ENCODE data around the gene PRDM11.
A peak's percentile ranks its signal among the peaks of the same experiment; 100 is the strongest.
"Not testable (repeated sequence)": the region's sequence is repeated elsewhere in the genome, so short reads cannot be mapped to it uniquely, and the experiment has no call there.

PRDM11 gene

DNA sequence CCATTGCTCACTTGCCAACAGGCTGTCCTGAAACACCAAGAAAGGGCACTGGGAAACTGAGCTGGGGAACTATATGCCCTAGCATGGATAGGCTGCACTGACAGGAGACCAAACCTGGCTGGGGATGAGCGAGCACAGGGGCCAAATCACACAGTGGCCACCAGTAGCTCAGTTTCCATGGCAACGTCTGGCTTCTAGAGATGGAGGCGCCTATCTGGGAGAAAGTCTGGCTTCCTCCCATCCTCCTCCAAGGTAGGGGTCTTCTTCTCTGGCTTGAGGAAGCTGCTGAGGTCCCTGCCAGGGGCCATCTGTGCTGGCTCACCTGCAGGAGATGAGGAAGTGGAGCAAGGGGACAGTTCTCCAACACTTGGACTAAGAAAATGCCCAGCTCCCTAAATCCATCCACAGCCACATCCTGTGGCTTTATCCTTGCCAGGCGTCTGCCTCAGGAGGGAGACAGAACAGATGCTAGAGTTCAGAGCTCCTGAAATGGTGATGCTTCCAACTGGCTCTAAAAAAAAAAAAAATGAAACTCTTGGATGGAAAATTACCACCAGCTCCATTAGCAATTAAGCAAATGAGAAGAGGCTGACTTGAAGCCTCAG is 91.4 kb downstream of the PRDM11 start:
- no peak for DNase-seq (ENCODE audit: low read depth)

DNA sequence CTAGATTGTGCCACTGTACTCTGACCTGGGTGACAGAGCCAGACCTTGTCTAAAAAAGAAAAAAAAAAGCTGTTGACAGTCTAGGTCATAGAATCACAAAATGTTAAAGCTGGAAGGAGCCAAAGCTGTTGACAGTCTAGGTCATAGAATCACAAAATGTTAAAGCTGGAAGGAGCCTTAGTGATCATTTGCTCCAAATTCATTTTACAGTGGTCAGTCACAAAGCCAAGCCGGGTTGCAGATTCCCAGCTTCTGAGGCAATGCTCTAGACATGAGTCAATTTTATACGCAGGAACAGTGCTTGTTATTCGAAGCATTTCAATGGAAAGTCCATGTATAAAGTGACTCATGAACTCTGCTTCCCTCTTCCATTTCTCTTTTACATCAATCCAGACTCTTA is 92.3 kb downstream of the PRDM11 start:
- peak; percentile 29 for DNase-seq (ENCODE audit: low read depth)

DNA sequence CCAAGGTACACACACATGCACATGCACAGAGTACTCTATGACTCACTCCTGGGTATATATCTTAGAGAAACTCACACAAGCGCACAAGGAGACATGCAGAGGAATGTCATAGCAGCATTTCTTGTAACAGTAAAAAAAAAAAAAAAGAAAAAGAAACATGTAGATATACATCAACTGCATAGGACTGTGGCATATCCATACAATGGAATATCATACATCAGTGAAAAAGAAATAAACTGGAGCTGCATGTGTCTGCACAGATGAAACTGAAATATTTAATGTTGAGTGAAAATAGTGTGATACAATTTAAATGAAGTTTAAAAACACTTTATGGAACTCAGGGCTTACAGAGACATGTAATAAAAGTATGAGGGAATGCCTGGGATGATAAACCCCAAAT is 93.3 kb downstream of the PRDM11 start:
- DNase-seq (ENCODE audit: low read depth), result no peak

DNA sequence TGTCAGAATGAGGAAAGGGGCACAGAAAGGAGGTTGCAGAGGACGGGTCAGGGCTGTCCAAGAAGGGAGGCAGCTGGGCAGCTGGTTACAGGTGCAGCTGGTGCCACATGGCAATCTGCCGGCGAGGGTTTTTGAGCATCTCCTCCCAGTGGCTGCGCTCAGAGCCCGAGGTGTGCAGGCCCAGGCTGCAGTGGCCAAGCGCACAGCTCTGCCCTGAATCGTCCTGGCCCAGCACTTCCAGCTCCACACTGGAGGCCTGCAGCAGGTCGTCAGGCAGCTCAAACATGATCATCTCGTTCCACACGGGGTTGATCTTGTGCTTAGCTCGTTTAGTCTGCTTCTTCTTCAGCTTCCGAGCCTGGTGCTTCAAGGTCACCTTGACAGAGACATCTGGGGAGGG is 97.5 kb downstream of the PRDM11 start:
- no peak for DNase-seq (ENCODE audit: low read depth)

GRCh38 chr11:45245218-45246045 is 99.0 kb downstream of the PRDM11 start:
- no peak for DNase-seq (ENCODE audit: low read depth)

- DNase-seq (ENCODE audit: low read depth), result no peak
Measured at GRCh38 chr11:45246241-45246640, 99.8 kb downstream of the PRDM11 start.

DNA sequence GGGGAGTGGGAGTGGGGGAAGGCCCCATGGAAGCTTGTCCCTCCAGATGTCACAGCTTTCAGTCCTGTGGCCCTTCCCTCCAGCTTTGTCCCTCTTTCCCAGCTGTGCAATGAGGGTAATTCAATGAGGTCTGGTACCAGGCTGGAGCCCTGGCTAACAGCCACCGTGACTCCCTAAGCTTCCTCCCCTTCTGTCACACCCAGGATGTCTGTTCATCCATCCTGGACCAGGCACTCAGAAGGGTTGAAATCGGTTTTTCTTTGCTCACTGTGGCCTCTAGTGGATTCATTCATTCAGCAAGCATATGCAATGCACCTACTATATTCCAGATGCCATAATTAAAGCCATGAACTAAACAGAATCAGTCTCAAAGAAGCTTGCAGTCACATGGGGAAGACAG is 101.0 kb downstream of the PRDM11 start:
- DNase-seq (ENCODE audit: low read depth), result no peak

- no peak for DNase-seq (ENCODE audit: low read depth)
Measured at GRCh38 chr11:45248501-45249011, 102.1 kb downstream of the PRDM11 start.

GRCh38 chr11:45249372-45249771 is 102.9 kb downstream of the PRDM11 start:
- DNase-seq (ENCODE audit: low read depth), result not testable (repeated sequence)

DNA sequence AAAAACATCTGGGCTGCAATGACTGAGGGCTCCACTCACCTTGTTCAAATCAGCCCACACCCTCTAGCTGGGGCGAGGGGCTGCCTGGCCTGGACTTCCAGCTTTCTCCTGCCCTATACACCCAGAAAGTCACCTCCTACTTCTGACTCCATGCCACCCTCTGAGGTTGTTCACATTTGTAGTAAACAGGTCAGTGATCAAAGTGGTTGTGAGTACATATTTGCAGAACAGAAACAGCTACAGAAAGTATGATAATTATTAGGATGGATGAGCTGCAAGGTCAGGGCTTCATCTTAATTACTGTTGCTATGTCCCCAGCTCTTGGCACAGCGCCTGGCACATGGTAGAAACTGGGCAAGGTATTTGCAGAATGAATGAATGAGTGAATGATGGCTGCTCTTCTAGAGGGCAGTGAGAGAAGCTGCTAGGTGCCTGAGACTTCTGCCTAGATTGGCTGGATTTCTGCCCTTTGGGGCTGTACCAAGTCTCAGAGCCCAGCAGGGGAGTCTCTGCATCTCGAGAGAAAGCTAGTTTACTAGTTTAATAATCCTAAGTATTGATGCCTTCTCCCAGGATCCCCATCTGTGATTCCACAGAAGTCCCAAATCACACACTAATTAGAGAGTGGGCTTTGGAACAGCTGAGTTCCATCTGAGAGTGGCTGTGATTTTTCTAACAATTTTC is 103.7 kb downstream of the PRDM11 start:
- no peak for DNase-seq (ENCODE audit: low read depth)

DNA sequence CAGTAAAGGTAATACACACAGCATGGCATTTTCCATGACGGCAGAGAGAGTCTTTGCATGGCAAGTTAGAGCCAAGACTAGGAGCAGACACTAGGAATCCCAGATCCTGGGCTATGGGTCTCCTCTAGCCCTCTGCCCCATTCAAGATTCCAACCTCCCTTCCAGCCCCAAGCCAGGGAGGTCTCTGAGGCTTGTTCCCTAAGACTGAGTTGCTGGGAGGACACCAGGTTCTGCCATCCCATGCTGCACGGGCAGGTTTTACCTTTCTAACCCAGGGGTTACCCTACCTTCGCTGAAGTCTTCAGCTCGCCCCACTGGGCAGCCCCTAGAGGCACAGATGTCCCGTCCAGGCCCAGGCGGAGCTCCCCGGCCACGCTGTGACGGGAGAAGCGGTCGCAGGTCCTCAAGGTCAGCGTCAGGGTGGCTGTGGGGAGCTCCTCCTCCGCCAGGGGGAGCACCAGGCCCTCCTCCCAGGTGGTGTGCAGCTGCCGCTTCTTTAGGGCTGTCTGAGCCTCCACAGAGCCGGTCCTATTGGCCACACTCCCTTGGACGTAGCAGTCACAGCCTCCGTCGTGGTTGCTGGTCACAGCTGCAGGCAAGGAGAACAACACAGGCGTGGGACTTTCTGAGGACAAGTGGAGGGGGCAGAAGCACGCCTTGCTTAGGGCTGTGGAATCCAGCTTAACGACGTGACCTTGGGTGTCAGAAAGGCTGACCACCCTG is 105.9 kb downstream of the PRDM11 start:
- DNase-seq (ENCODE audit: low read depth), result no peak

DNA sequence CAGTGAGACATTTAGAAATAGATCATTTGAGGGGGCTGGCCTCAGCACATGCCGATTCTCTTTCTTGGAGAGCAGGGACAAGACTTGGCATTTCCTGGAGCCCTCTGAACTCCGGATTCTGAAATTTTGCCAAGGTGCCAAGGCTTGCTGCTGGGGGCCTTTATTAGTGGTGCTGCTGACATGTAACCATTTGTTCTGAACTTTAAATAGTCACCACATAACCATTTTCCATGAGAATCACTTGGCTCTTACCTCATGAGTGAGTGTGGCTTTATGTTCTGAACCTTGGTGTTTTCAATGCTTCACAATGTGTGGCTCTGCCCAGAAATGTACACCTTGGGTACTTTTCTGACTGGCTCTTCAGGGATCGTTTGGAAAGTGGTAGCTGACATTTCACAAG is 106.4 kb downstream of the PRDM11 start:
- DNase-seq (ENCODE audit: low read depth), result no peak

DNA sequence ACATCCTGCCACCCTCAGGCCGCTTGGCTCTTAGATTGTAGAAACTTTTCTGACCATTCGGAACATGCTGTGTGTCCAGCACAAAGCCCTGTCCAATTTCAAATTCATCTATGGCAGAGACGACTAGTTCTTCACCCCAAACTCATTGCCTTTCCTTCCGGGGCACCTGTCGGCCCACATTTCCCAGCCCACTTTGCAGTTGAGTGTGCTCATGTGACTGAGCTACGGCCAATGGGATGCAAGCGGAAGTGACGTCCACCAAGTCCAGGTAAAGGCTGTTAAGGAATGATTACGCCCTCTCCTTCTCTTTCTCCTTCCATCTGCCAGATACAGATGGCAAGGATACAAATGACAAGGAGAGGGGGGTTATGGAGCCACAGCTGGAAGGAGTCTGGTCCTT is 107.2 kb downstream of the PRDM11 start:
- no peak for DNase-seq (ENCODE audit: low read depth)

GRCh38 chr11:45254070-45254469 is 107.6 kb downstream of the PRDM11 start:
- DNase-seq (ENCODE audit: low read depth), result no peak

DNA sequence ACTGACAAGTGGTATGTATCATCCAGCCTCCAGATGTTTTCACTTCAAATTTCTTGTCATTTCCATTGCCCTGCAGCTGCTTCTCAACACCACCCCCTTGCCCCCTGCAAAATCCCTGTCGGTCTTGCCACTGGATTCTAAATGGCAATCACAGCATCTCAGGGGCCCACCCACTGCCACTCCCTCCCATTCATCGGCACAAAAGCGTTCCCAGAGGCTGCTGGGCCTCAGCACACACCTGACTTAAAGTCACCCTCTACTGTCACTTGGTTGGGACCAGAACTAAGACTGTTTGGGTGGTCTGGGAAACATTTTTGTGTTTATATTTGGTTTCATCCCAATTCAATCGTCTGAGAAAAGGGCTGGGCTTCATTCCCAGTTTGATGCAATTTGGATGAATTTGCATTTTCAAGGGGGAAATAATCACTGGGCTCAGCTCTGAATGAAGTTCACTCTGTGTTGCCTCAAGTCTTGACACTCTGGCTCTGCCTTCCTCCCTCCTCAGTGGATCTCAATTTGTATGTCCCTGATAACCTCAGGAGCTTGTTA is 112.6 kb downstream of the PRDM11 start:
- no peak for DNase-seq (ENCODE audit: low read depth)

GRCh38 chr11:45259592-45259991 is 113.2 kb downstream of the PRDM11 start:
- DNase-seq (ENCODE audit: low read depth), result no peak

DNA sequence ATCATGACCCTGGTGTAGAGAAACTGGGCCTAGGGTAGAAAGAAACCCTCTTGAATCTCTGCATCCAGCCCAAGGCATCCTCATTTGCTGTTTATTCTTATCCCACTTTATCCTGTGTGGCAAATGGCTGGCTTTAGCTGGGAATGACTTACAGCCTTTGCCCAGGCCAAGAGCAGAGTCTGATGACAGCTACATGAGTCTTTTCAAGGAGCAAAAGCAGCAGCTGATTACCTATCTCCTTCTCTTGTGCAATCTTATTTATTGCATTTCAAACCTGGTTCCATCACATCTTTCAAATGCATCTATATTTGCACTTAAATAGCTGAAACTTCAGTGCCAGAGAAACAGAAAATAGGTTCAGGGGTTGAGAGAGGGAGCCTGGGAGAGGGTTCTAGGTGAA is 113.6 kb downstream of the PRDM11 start:
- DNase-seq (ENCODE audit: low read depth), result no peak

DNA sequence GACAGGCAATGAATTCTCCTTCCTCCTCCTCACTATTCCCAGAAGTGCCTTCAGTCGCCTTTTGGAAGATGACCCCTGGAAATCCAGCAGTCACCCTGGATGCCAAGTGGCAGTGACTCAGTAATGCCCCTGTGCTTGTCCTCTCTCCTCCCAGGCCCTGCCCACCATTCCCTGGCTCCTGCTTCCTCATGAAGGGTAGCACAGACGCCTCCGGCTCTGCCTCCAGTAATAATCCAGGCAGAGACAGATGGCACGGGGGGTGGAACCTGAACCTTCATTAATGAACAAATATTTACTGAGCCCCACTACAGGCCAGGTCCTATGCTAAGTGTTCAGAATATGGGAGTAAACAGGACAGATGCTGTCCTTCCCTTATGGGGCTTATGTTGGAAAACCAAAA is 116.5 kb downstream of the PRDM11 start:
- no peak for DNase-seq (ENCODE audit: low read depth)

DNA sequence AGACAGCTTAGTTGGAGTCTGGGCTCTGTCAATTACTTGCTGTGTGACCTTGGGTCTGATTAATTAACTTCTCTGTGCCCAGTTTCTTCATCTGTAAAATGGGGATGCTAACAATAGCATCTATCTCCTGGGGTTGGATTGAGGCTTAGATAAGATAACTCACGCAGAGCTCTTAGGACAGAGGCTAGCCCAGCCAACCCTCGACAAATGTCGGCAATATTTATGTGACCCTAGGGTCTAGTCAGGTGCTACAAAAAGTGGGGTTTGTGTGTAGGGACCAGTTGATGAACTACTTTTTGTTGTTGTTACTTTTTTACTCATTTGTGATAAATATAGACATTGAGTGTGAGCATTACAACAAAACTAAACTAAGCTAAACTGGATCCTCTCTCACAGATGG is 117.3 kb downstream of the PRDM11 start:
- DNase-seq (ENCODE audit: low read depth), result no peak

DNA sequence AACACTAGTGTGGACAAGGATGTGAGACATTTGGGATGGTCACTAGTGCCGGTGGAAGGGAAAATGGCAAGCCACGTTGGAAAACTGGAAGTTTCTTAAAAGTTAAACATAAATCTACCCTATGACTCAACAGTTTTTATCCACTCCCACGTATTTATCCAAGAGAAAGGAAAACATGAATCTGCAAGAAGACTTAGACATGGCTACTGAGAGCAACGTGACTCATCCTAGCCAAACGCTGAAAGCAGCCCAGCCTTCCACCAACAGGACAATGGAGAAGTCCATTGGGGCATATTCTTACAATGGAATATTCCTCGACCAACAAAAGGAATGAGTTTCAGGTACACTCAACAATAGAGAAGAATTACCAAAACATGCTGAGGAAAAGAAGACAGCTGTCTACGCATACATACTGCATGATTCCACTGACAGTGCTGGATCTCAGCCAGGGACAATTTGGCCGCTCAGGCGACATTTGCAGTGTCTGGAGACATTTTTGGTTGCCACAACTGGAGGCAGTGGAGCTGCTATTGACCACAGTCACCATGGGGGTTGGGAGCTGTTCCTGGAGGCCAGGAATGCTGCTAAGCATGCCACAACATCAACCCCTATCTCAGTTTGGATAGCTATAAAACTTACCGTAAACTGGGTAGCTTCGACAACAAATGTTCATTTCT is 118.5 kb downstream of the PRDM11 start:
- peak; percentile 58 for DNase-seq (ENCODE audit: low read depth)

DNA sequence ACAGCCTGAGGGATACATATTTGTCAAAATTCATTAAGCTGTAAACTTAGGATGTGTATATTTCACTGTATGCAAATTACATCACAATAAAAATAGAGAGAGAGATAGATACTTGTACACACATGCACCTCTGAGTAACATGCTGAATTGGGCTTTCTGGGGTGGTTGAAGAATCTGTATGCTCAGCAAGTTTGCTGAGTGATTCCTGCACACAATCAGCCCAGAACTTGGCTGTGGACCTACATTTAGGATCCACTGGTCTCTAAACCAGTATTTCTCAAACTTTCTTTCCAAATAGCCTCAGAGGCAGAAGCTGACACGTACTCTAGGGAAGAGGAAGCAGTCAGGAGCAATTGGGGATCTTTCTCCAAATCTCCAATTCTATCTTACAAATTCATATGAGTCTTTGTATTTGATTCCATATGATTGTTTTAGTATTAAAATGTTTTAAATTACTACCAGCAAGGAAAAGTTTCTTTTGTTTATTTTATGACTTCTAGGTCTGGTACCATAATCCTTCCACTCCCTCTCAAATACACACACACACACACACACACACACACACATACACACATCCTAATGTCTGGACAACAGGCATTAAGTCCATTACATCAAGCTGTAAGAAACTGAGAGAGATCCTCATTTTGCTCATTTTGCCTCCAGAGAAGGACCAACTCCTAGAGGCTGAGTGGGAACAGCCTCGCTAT is 119.7 kb downstream of the PRDM11 start:
- no peak for DNase-seq (ENCODE audit: low read depth)

Data from amniotic epithelial cell (primary cell).